Activated CD8-positive, alpha-beta T cell treated with anti-CD3 and anti-CD28 coated beads for 36 hours (primary cell): ENCODE results near the gene SP110. TPM values are rescaled to one million over a fixed set of nuclear protein-coding genes. Genes with fewer than 3 reads are reported as not detected.
"Not testable (repeated sequence)": the region's sequence is repeated elsewhere in the genome, so short reads cannot be mapped to it uniquely, and the experiment has no call there.

Experiments used
- ATAC-seq: fragments of 200-7000 bp; cut with Tn5 transposase; one replicate; pipeline ENCODE4 v1.10.0; 2021; ENCODE audit warnings: mild to moderate bottlenecking, moderate library complexity
- CTCF ChIA-PET: fragments of 350-600 bp; sonication (Branson Sonifier 250); formaldehyde crosslinking; loops from one replicate; lab custom pipeline; 2021; ENCODE audit warnings: antibody characterized with exemption; lab: Charles Lee
- POLR2A ChIA-PET: fragments of 350-600 bp; sonication (Branson Sonifier 250); formaldehyde crosslinking; loops from one replicate; lab custom pipeline; 2021; ENCODE audit warnings: antibody characterized with exemption; lab: Charles Lee
- DNase-seq: peaks from one replicate; pipeline ENCODE4 v3.0.0-alpha.2; 2020
- H3K27ac Mint-ChIP-seq: one replicate; pipeline ENCODE4 v1.8.0; 2021; ENCODE audit warnings: mild to moderate bottlenecking, mixed read lengths
- H3K27me3 Mint-ChIP-seq: one replicate; pipeline ENCODE4 v1.8.0; 2021; ENCODE audit warnings: mixed read lengths
- H3K36me3 Mint-ChIP-seq: one replicate; pipeline ENCODE4 v1.8.0; 2021; ENCODE audit warnings: low read depth, mixed read lengths
- H3K4me1 Mint-ChIP-seq: one replicate; pipeline ENCODE4 v1.8.0; 2021; ENCODE audit warnings: low read depth, mixed read lengths
- H3K4me3 Mint-ChIP-seq: one replicate; pipeline ENCODE4 v1.8.0; 2021; ENCODE audit warnings: mild to moderate bottlenecking, moderate library complexity, mixed read lengths
- H3K9me3 Mint-ChIP-seq: one replicate; pipeline ENCODE4 v1.8.0; 2021; ENCODE audit warnings: mixed read lengths
- CTCF ChIP-seq: fragments of 200-600 bp; IDR thresholded peaks from one replicate; pipeline ENCODE4 v1.8.0; 2022; ENCODE audit warnings: antibody characterized with exemption, mild to moderate bottlenecking
- intact Hi-C: fragments of 100-400 bp; cut with micrococcal nuclease; formaldehyde crosslinking; loops from one replicate; pipeline ENCODE4 v1.10.0; 2022
- total RNA-seq, 2 experiments: library from RNA; stranded (reverse); gene quantifications; one replicate each; pipeline ENCODE4 v1.2.3, GENCODE V29; 2021

Gene SP110
- total RNA-seq, 2 experiments from 2014 or later = 67.0 to 69.4 TPM

GRCh38 chr2:230124757-230125431, 94.9 kb downstream of the SP110 start:
- peak; percentile 27 for DNase-seq
- no peak for TF ChIP-seq CTCF
- peak; percentile 71 for ATAC-seq
- POLR2A ChIA-PET = no interaction called here
- peaks cover 14% of the 10 kb centered on the region for H3K4me1 Mint-ChIP-seq
- no peaks in the 10 kb centered on the region for H3K27me3 Mint-ChIP-seq
- H3K27ac Mint-ChIP-seq = no peak overlapping the region
- peaks cover 5% of the 10 kb centered on the region for H3K9me3 Mint-ChIP-seq
- no peaks in the 10 kb centered on the region for H3K36me3 Mint-ChIP-seq
- intact Hi-C loops = no loop called here
- CTCF ChIA-PET = interaction anchor here (1.3 to 1.6 kb wide), 2 partner anchors 8 to 117 kb away, joined by 3 to 5 read pairs; no protein-coding TSS in a partner anchor
- H3K4me3 Mint-ChIP-seq = peak overlapping the region; percentile 27

GRCh38 chr2:230124235-230124634, 95.5 kb downstream of the SP110 start:
- peaks cover 14% of the 10 kb centered on the region for H3K4me1 Mint-ChIP-seq
- H3K9me3 Mint-ChIP-seq = peaks cover 5% of the 10 kb centered on the region
- no peak for TF ChIP-seq CTCF
- H3K27ac Mint-ChIP-seq = no peak overlapping the region
- ChIA-PET POLR2A (no interaction called here), CTCF (interaction anchor here (1.3 to 1.6 kb wide), 2 partner anchors 8 to 116 kb away, joined by 3 to 5 read pairs; no protein-coding TSS in a partner anchor)
- no peak for DNase-seq
- intact Hi-C loops = no loop called here
- no peak overlapping the region for H3K4me3 Mint-ChIP-seq
- H3K36me3 Mint-ChIP-seq = no peaks in the 10 kb centered on the region
- H3K27me3 Mint-ChIP-seq = no peaks in the 10 kb centered on the region
- no peak for ATAC-seq

GRCh38 chr2:230120376-230120775, 99.4 kb downstream of the SP110 start:
- ATAC-seq, H3K4me3 Mint-ChIP-seq, H3K27me3 Mint-ChIP-seq, POLR2A ChIA-PET, H3K36me3 Mint-ChIP-seq, intact Hi-C loops, H3K4me1 Mint-ChIP-seq, DNase-seq, H3K27ac Mint-ChIP-seq: not testable (repeated sequence)
- H3K9me3 Mint-ChIP-seq = peaks cover 10% of the 10 kb centered on the region
- CTCF ChIA-PET = interaction anchor here (1.3 kb wide), 1 partner anchor 53 kb away, joined by 3 read pairs; no protein-coding TSS in a partner anchor

GRCh38 chr2:230119827-230120226, 100.0 kb downstream of the SP110 start:
- POLR2A ChIA-PET, H3K4me3 Mint-ChIP-seq, intact Hi-C loops, H3K27me3 Mint-ChIP-seq, H3K36me3 Mint-ChIP-seq, H3K27ac Mint-ChIP-seq, ATAC-seq, DNase-seq, H3K4me1 Mint-ChIP-seq: not testable (repeated sequence)
- H3K9me3 Mint-ChIP-seq = peaks cover 10% of the 10 kb centered on the region
- CTCF ChIA-PET = interaction anchor here (1.3 kb wide), 1 partner anchor 53 kb away, joined by 3 read pairs; no protein-coding TSS in a partner anchor

Other genes starting within 250 kb of the SP110 start
- 1 to 10 TPM; 1.5 to 2.3 TPM for gene SLC16A14, start 151.1 kb downstream of the SP110 start, total RNA-seq
- gene SP140, start 5.8 kb upstream of the SP110 start, total RNA-seq = 10 to 100 TPM; 78.1 to 78.3 TPM
- gene SP140L, start 107.2 kb upstream of the SP110 start, total RNA-seq = 10 to 100 TPM; 43.7 to 43.8 TPM
- gene SP100, start 196.2 kb upstream of the SP110 start, total RNA-seq = 100 to 1,000 TPM; 108 TPM